Psoas muscle (tissue), 8 donors: ENCODE results near the gene ZMAT5. TPM values are rescaled to one million over a fixed set of nuclear protein-coding genes. Genes with fewer than 3 reads are reported as not detected.

Source experiments
- ATAC-seq, 4 donors: fragments of 200-7000 bp; cut with Tn5 transposase; one replicate each; pipeline ENCODE4 v1.9.1; 2020; ENCODE audit warnings: moderate library complexity in 3 of 4, mild to moderate bottlenecking in 2 of 4
- DNase-seq, 2 donors: peaks; one replicate each; pipeline ENCODE4 v3.0.0-alpha.2; 2020
- H3K27ac ChIP-seq: fragments of 200-600 bp; one replicate; pipeline ENCODE4 v1.8.0; 2022
- H3K27me3 ChIP-seq, 3 donors: fragments of 200-600 bp in 1 of 3; one replicate each; pipeline versions ENCODE4 v1.6.1 to v1.8.0; 2013 to 2022; ENCODE audit warnings: low read length in 2 of 3, mild to moderate bottlenecking in 2 of 3, moderate library complexity in 1 of 3; ENCODE audit not compliant: insufficient read depth in 3 of 3
- H3K36me3 ChIP-seq, 2 donors: fragments of 200-600 bp in 1 of 2; one replicate each; pipeline versions ENCODE4 v1.6.1 to v1.8.0; 2013 to 2022; ENCODE audit warnings: low read depth in 1 of 2, mild to moderate bottlenecking in 1 of 2, moderate library complexity in 1 of 2; ENCODE audit not compliant: insufficient read depth in 1 of 2
- H3K4me1 ChIP-seq: fragments of 200-600 bp; one replicate; pipeline ENCODE4 v1.8.0; 2022
- H3K4me3 ChIP-seq: fragments of 200-600 bp; one replicate; pipeline ENCODE4 v1.8.0; 2022; ENCODE audit warnings: mild to moderate bottlenecking
- H3K9me3 ChIP-seq: fragments of 200-600 bp; one replicate; pipeline ENCODE4 v1.8.0; 2022
- CTCF ChIP-seq: fragments of 200-600 bp; IDR thresholded peaks from one replicate; pipeline ENCODE4 v1.8.0; 2022; ENCODE audit warnings: antibody characterized with exemption
- WGBS, 3 donors: extraction: QIAGEN DNeasy Blood & Tissue Kit; methylation state at CpG; one replicate each; pipeline versions ENCODE4 v1.1.6 to v1.1.7; 2013; 5-methylcytosine and 5-hydroxymethylcytosine counted together
- intact Hi-C, 2 donors: fragments of 100-400 bp; cut with DNase I; formaldehyde crosslinking; loops; one replicate each; pipeline versions ENCODE4 v1.11.0 to v1.14.2; 2022
- polyA plus RNA-seq, 3 donors: library from polyadenylated mRNA; stranded (reverse); fragments of 200-250 nt; gene quantifications; one replicate each; pipeline ENCODE4 v1.2.3, GENCODE V29; 2013
- total RNA-seq, 4 donors: library from RNA; stranded (reverse); fragmentation: NEBNext Ultra II Directional in 2 of 4; extraction: Animal tissue kit (Norgen Biotek cat#: 25700) in 2 of 4; gene quantifications; one replicate each; pipeline versions ENCODE4 v1.2.1 to v1.2.4, GENCODE V29; 2021 to 2023
- donor health status: healthy with polysubstance abuse.
- donor health status: DM: no; HTN: no; CAD: no; lungs with moderate emphysema.
- donor health status: Bipolar disorder and iron deficiency.
- donor health status: healthy.
- donor health status: DM: yes; HTN: yes; CAD: no.
- donor health status: DM: no; HTN: no; CAD: no.
- donor health status: DM: no; HTN: no; CAD: no.
- donor health status: DM: yes; HTN: yes; CAD: no.

Gene ZMAT5
- total and polyA plus RNA-seq, 7 donors = 12.1 to 46.1 (median 27.6) TPM

DNA sequence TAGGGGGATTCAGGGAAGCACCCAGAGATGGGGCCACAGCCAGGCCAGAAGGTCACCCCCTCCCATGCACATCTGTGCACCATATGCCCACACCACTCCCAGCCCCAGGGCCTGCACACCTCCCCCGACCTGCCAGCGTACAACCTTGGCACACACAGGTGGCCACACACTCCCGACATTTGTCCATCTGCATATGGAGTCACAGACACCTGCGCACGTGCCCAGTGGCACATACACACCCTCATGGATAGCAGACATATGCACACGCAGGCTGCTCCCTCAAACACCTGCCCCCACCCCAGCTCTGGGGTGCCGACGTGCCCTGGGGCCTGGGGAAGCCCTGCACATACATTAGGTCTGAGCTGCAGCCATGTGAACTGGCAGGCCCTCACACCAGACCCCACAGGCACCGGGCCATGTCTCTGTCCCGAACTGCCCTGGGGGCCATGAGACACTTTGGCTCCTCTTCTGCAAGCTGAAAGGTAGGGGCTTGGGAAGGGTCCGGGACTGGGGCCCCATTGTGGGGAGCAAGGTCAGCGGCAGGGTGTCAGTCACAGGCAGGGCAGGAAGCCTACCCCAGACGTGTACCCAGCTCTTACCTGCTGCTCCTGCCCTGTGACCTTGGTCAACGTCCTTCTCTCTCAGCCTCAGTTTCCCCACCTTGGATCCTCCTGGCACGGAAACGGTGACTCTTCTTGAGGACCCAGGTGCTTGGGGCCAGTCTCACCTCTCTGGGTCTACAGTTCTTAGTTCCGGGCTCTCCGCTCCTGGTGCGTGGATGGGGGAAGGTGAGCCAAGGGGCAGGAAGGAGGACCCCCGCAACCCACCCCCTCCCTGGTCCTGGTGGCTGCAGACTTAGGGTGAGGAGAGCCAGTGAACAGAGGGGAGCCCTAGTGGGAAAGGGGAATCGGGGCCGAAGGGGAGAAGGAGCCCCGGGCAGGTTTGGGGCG lies 47.6 kb downstream of the ZMAT5 start:
- intact Hi-C loops = no loop called here

GRCh38 chr22:29717789-29718188 lies 49.0 kb downstream of the ZMAT5 start:
- Histone ChIP-seq H3K4me1 (no peaks in the 10 kb centered on the region), H3K4me3 (no peak overlapping the region), H3K27me3 (peaks cover 0 to 23% (median 10%) of the 10 kb centered on the region in 3 donors), H3K36me3 (no peaks in the 10 kb centered on the region), H3K9me3 (no peaks in the 10 kb centered on the region), H3K27ac (no peak overlapping the region)
- no peak for TF ChIP-seq CTCF
- 88 to 91% (median 89%) methylated on average over 11 of the region's 11 CpGs for WGBS, 3 donors
- intact Hi-C loops = no loop called here
- DNase-seq = no peak
- no peak for ATAC-seq

More for the DNA sequence above, 47.6 kb downstream of the ZMAT5 start:
- H3K9me3 ChIP-seq = no peaks in the 10 kb centered on the region
- DNase-seq (no peak), ATAC-seq (no peak)
- no peaks in the 10 kb centered on the region for H3K36me3 ChIP-seq
- H3K4me3 ChIP-seq = no peak overlapping the region
- no peak for TF ChIP-seq CTCF
- H3K27ac ChIP-seq = no peak overlapping the region
- 41 to 57% (median 48%) methylated on average over 21 to 24 of the region's 24 CpGs for WGBS, 3 donors
- no peaks in the 10 kb centered on the region for H3K4me1 ChIP-seq
- H3K27me3 ChIP-seq = peaks cover 0 to 23% (median 8%) of the 10 kb centered on the region in 3 donors

DNA sequence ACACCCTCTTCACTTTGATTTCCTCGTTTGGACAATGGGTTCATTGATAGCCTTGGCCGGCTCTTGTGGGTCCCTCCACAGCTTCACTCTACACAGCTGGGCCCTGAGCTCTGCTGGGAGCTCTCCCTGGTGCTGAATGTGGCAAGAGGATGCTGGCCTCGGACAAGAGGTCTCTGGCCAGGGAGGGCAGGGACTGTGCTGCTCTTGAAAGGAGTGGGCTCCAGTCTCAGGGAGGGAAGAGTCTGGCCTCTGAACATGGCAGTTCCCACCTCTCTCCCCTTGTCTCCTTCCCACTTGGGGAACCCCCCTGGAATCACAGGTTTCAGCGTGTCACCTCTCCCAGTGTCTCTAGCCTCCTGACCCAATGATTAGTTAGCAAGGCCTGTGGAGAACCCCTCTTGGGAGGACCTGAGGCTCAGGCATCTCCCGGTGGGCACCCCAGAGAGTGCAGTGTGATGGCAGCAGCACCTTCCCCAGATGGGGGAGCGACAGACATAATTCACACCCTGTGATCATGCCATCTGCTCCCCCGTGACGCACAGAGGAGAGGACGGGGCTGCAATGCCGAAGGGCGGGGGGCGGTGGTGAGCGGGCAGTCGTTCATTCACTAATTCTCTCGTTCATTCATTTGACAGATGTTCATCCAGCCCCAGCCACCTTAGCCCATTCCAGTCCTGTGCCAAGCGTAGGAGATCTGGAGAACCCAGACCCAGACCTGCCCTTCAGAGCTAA lies 49.8 kb downstream of the ZMAT5 start:
- intact Hi-C loops = no loop called here
- H3K27ac ChIP-seq = no peak overlapping the region
- no peak for TF ChIP-seq CTCF
- H3K27me3 ChIP-seq = peaks cover 0 to 23% (median 10%) of the 10 kb centered on the region in 3 donors
- ATAC-seq = peak; percentile 66 to 74 (median 71)
- no peaks in the 10 kb centered on the region for H3K9me3 ChIP-seq
- H3K4me3 ChIP-seq = no peak overlapping the region
- DNase-seq = peak; percentile 60 to 70
- 62 to 66% (median 64%) methylated on average over 16 of the region's 16 CpGs for WGBS, 3 donors
- H3K36me3 ChIP-seq = no peaks in the 10 kb centered on the region
- H3K4me1 ChIP-seq = no peaks in the 10 kb centered on the region

GRCh38 chr22:29715705-29716104 lies 51.1 kb downstream of the ZMAT5 start:
- H3K27me3 ChIP-seq = peaks cover 0 to 20% (median 8%) of the 10 kb centered on the region in 3 donors
- H3K36me3 ChIP-seq = no peaks in the 10 kb centered on the region
- ATAC-seq (no peak), DNase-seq (no peak)
- H3K4me1 ChIP-seq = peaks cover 5% of the 10 kb centered on the region
- H3K27ac ChIP-seq = no peak overlapping the region
- H3K4me3 ChIP-seq = no peak overlapping the region
- WGBS, 3 donors = 35 to 48% (median 36%) methylated on average over 5 of the region's 5 CpGs
- intact Hi-C loops = no loop called here
- no peaks in the 10 kb centered on the region for H3K9me3 ChIP-seq
- no peak for TF ChIP-seq CTCF
